Skeletal muscle satellite cell (primary cell): ENCODE data around the gene RAPGEF2.
A peak's percentile ranks its signal among the peaks of the same experiment; 100 is the strongest.

Source experiments
- H3K27me3 ChIP-seq: 2 replicates; pipeline ENCODE4 v1.7.0; 2013; ENCODE audit warnings: low read length; ENCODE audit not compliant: control insufficient read depth, insufficient read depth
- H3K36me3 ChIP-seq: 2 replicates; pipeline ENCODE4 v1.7.0; 2013; ENCODE audit warnings: mild to moderate bottlenecking, control low read depth, low read length; ENCODE audit not compliant: insufficient read depth
- H3K4me1 ChIP-seq: 2 replicates; pipeline ENCODE4 v1.7.0; 2013; ENCODE audit warnings: low read length; ENCODE audit not compliant: control insufficient read depth, insufficient read depth
- H3K4me2 ChIP-seq: 2 replicates; pipeline ENCODE4 v1.7.0; 2013; ENCODE audit warnings: mild to moderate bottlenecking, low read length
- H3K4me3 ChIP-seq: 2 replicates; pipeline ENCODE4 v1.7.0; 2013; ENCODE audit warnings: low read length
- H3K9ac ChIP-seq: 2 replicates; pipeline ENCODE4 v1.7.0; 2013; ENCODE audit warnings: mild to moderate bottlenecking, low read depth, low read length, moderate library complexity
- H3K9me3 ChIP-seq: replicated peaks from 2 replicates; pipeline ENCODE4 v1.7.0; 2013; ENCODE audit warnings: mild to moderate bottlenecking, control low read depth, low read length

RAPGEF2 gene

DNA sequence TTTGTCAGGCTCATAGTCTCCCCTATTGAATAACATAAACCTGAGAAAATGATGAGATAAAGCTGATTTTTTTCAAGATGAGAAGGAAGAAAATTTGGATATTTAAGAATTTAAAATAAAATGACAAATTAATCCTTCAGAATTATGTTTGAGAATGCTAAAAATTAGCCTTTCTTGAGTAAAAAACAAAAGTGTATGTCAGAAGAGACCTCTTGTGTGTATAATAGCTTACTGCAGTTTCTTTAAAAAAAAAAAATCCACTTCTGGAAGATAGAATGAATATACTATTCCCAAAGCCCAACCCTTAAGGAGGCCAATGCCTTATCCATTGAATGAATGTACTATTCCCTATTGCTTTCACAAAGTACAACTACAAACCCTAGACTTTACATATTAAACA lies 281.8 kb downstream of the RAPGEF2 start:
- no peak overlapping the region for H3K4me3 ChIP-seq
- H3K9ac ChIP-seq, result no peak overlapping the region
- no peaks in the 10 kb centered on the region for H3K4me1 ChIP-seq
- peaks cover 3% of the 10 kb centered on the region for H3K9me3 ChIP-seq
- H3K36me3 ChIP-seq, result no peaks in the 10 kb centered on the region
- no peaks in the 10 kb centered on the region for H3K27me3 ChIP-seq
- no peak overlapping the region for H3K4me2 ChIP-seq

DNA sequence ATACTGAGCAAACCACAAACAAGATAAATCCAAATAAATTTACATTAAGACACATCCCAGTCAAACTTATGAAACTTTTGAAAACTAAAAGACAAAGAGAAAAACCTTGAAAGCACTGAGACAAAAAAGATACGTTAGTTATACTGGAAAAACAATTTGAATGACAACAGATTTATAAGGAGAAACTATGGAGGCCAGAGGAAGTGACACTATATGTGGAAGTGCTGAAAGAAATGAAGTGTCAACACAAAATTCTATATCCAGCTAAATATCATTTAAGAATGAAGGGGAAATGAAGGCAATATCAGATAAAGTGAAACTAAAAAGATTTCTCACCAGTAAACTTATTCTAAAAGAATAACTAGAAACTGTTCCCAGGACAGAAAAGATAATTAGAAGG lies 283.7 kb downstream of the RAPGEF2 start:
- peaks cover 2% of the 10 kb centered on the region for H3K4me1 ChIP-seq

DNA sequence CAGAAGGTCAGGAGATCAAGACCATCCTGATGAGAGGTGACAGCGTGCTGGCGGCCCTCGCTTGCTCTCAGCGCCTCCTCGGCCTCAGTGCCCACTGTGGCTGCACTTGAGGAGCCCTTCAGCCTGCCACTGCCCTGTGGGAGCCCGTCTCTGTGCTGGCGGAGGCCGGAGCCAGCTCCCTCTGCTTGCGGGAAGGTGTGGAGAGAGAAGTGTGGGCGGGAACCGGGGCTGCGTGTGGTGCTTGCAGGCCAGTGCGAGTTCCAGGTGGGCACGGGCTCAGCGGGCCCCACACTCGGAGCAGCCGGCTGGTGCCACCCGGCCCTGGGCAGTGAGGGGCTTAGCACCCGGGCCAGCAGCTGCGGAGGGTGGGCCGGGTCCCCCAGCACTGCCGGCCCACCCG lies 286.9 kb downstream of the RAPGEF2 start:
- Histone ChIP-seq H3K9ac (no peak overlapping the region), H3K36me3 (no peaks in the 10 kb centered on the region), H3K27me3 (no peaks in the 10 kb centered on the region), H3K4me2 (no peak overlapping the region), H3K9me3 (peaks cover 3% of the 10 kb centered on the region), H3K4me3 (no peak overlapping the region), H3K4me1 (peaks cover 2% of the 10 kb centered on the region)

More for the DNA sequence above, 283.7 kb downstream of the RAPGEF2 start:
- Histone ChIP-seq H3K36me3 (no peaks in the 10 kb centered on the region), H3K4me2 (no peak overlapping the region), H3K9ac (no peak overlapping the region), H3K27me3 (no peaks in the 10 kb centered on the region), H3K4me3 (no peak overlapping the region), H3K9me3 (peaks cover 3% of the 10 kb centered on the region)

DNA sequence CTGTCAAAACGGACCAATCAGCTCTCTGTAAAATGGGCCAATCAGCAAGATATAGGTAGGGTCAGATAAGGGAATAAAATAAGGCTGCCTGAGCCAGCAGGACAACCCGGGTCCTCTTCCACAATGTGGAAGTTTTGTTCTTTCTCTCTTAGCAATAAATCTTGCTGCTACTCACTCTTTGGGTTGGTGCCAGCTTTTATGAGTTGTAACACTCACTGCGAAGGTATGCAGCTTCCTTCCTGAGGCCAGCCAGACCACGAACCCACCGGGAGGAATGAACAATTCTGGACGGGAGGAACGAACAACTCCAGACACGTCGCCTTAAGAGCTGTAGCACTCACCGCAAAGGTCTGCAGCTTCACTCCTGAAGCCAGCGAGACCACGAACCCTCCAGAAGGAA lies 287.8 kb downstream of the RAPGEF2 start:
- H3K9ac ChIP-seq, result no peak overlapping the region
- no peaks in the 10 kb centered on the region for H3K27me3 ChIP-seq
- peaks cover 2% of the 10 kb centered on the region for H3K4me1 ChIP-seq
- no peak overlapping the region for H3K4me3 ChIP-seq
- no peaks in the 10 kb centered on the region for H3K36me3 ChIP-seq
- no peak overlapping the region for H3K4me2 ChIP-seq
- H3K9me3 ChIP-seq, result peaks cover 3% of the 10 kb centered on the region

DNA sequence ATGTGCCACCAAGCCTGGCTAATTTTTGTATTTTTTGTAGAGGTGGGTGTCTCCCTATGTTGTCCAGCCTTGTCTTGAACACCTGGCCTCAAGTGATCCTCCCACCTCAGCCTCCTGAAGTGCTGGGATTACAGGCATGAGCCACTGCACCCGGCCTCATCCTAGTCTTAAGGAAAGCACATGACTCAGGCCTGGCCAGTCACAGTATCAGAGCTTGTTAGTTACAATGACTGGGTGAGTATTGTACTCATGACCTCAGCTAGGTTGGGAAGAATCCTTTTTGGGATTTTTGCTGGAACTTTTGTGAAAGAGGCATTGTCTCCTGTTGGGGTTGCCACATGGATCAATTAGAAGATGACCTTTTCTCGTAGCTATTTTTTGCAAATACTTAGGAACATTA lies 292.8 kb downstream of the RAPGEF2 start:
- H3K4me3 ChIP-seq, result no peak overlapping the region
- no peaks in the 10 kb centered on the region for H3K27me3 ChIP-seq
- no peak overlapping the region for H3K9ac ChIP-seq
- H3K4me2 ChIP-seq, result no peak overlapping the region
- H3K36me3 ChIP-seq, result no peaks in the 10 kb centered on the region
- H3K4me1 ChIP-seq, result peaks cover 4% of the 10 kb centered on the region
- H3K9me3 ChIP-seq, result no peaks in the 10 kb centered on the region

DNA sequence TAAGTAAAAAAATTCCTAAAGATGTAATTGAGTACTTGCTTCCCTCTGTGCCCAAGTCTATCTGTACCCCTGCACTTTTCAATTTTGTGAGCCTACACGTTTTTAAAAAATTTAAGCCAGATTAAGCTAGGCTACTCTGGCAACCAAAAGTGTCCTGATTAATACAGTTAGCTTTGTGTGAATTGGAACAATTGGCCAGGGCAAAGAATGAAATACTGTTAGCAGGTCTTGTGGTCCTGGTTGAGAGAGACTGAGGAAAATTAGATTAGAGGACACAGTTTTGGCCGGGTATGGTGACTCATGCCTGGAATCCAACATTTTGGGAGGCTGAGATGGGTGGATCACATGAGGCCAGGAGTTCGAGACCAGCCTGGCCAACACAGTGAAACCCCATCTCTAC lies 293.3 kb downstream of the RAPGEF2 start:
- Histone ChIP-seq H3K9me3 (no peaks in the 10 kb centered on the region), H3K27me3 (no peaks in the 10 kb centered on the region), H3K4me3 (no peak overlapping the region), H3K9ac (no peak overlapping the region), H3K4me2 (no peak overlapping the region), H3K36me3 (no peaks in the 10 kb centered on the region), H3K4me1 (peaks cover 6% of the 10 kb centered on the region)

DNA sequence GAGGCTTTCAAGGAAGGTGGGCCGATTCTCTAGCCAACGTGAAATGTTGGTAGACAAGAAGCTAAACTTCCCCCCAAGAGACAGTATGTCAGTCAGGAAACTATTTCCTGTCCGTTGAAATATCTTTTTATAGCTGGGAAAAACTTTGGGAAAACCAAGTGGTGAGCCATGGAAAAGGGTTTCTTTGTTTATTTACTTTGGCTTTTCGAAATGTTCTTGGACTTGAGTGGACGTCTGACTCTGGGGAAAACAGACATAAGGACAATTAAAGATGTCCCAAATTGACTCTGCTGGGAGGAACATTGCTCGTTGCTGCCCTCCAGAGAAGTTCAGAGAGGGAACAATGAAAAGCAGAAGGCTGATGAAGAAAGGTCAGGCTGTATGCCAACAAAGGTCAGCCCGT lies 295.4 kb downstream of the RAPGEF2 start:
- H3K9me3 ChIP-seq, result no peaks in the 10 kb centered on the region
- H3K27me3 ChIP-seq, result no peaks in the 10 kb centered on the region
- H3K4me3 ChIP-seq, result no peak overlapping the region
- no peaks in the 10 kb centered on the region for H3K36me3 ChIP-seq
- H3K9ac ChIP-seq, result no peak overlapping the region
- no peak overlapping the region for H3K4me2 ChIP-seq
- peaks cover 19% of the 10 kb centered on the region for H3K4me1 ChIP-seq

DNA sequence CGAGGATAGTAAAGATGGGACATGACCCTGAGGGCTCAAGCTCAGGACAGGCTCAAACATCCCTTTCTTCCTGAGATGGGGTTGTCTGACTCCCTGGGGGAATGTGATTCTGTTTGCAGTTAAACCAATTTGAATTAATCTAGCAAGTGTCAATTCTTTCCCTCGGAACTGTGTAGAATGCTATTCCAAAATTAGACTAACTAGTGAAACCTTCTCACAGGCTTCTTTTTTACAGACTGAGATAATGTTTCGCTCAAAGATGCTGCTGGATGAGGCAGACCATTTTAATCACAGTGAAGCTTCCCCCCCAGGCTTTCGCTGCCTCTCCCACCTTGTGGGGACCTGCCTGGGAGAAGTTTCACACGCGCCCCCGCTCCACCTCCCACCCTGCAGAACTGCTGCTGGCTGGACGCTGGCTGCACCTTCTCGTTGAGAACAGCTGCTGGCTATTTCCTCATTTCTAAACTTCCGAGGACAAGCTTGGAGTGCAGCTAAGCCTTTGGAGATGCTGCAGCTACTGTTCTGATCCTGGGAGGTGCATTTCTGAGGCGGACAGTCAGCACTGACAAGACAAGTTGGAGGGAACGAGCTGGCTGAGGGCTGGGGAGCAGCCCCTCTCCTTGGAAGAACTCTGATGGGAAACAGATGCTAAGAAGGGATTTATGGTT lies 297.8 kb downstream of the RAPGEF2 start:
- H3K4me2 ChIP-seq, result peak overlapping the region; percentile 45
- no peaks in the 10 kb centered on the region for H3K36me3 ChIP-seq
- no peak overlapping the region for H3K4me3 ChIP-seq
- H3K9ac ChIP-seq, result peak overlapping the region; percentile 51
- no peaks in the 10 kb centered on the region for H3K9me3 ChIP-seq
- H3K4me1 ChIP-seq, result peaks cover 19% of the 10 kb centered on the region
- H3K27me3 ChIP-seq, result no peaks in the 10 kb centered on the region

DNA sequence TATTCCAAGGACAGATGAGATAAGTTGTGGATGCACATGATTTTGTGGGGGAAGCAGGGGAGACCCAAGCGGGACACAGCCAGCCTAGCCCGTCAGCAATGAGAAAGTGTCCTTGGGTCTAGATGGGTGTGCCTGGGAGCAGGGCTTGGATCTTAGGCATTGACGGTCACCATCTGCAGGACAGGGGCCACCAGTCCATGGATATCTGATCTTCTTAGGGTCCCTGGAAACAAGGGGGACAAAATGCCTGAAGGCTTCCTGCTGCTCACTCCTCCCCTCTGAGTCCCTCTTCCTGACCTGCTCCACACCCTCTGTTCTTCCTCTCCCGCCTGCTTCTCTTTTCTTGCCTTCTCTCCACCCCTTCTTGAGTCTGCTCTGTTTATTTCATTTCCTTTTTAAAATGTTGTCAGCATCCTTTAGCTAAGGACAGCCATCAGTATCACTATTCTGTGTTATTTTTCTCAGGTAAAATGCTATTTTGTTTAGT lies 298.4 kb downstream of the RAPGEF2 start:
- H3K9me3 ChIP-seq, result no peaks in the 10 kb centered on the region
- no peak overlapping the region for H3K4me3 ChIP-seq
- peak overlapping the region; percentile 51 for H3K9ac ChIP-seq
- H3K36me3 ChIP-seq, result no peaks in the 10 kb centered on the region
- H3K4me1 ChIP-seq, result peaks cover 19% of the 10 kb centered on the region
- H3K4me2 ChIP-seq, result peak overlapping the region; percentile 45
- H3K27me3 ChIP-seq, result no peaks in the 10 kb centered on the region

DNA sequence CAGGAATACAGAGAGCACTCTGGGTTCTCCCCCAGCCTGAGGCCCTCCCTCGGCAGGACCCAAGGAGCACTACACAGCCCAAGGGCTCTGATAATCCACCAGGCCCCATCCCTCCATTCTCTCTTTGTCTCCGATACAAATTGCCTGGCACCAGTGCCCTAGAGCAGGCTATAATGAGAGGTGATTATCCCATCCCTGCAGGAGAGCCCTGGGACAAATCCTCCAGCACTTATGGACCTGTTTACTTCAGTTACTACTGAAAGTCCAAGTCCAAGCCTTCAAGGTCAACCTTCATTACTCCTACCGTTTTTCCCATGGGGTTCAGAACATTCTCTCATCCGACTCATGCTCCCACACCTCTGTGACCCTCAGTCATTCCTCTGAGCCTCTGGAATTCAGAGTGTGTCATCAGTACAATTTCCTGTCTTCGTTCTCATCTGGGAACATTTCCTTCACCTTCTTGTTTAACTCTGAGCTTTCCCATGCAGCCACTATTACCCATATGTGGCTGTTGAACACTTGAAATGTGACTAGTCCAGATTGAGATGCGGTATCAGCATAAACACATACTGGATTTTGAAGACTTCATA lies 299.0 kb downstream of the RAPGEF2 start:
- Histone ChIP-seq H3K4me3 (no peak overlapping the region), H3K9ac (peak overlapping the region; percentile 51), H3K27me3 (no peaks in the 10 kb centered on the region), H3K36me3 (no peaks in the 10 kb centered on the region), H3K4me1 (peaks cover 19% of the 10 kb centered on the region), H3K9me3 (no peaks in the 10 kb centered on the region), H3K4me2 (peak overlapping the region; percentile 32)
